GM19328 (cell line): ENCODE data around the gene PFKFB2.

ENCODE experiments used
- ATAC-seq: cut with Tn5 transposase; IDR thresholded peaks from one replicate; pipeline ENCODE4 v1.9.1; 2021; ENCODE audit warnings: mild to moderate bottlenecking, moderate library complexity; ENCODE audit not compliant: unreplicated experiment

PFKFB2 gene

DNA sequence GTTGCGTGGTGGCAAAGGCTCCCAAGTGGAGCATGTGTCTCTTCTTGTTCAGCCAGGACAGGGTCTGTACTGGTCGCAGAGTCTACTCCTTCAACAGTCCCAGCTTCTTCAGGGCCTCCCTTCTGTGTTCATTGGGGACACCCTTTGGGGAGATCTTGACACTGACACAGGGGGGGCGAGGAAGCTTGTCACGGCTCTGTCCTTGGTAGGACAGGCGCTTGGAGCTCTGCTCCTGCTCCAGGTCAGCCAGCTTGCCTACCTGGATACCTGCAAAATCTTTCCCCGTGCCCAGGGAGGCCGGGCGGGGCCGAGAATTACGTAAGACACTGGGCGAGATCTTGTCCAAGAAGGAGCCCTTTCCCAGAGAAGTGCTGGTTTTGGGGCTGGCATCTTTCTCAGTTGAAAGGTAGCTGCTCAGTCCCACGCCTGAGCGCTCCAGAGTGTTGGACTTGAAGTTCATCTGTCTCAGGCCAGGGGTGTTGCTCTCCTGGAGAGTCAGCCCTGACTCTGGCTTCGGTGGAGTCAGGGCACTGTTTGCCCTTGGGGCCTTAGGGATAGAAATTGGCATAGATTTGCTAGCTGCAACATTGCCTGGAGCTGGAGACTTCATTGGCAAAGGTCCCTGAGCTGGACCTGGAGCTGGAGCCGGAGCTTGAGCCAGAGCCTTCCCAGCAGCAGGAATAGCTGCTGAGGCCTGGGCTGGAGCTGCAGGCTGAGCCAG, 31.0 kb upstream of the PFKFB2 start:
- no peak for ATAC-seq

DNA sequence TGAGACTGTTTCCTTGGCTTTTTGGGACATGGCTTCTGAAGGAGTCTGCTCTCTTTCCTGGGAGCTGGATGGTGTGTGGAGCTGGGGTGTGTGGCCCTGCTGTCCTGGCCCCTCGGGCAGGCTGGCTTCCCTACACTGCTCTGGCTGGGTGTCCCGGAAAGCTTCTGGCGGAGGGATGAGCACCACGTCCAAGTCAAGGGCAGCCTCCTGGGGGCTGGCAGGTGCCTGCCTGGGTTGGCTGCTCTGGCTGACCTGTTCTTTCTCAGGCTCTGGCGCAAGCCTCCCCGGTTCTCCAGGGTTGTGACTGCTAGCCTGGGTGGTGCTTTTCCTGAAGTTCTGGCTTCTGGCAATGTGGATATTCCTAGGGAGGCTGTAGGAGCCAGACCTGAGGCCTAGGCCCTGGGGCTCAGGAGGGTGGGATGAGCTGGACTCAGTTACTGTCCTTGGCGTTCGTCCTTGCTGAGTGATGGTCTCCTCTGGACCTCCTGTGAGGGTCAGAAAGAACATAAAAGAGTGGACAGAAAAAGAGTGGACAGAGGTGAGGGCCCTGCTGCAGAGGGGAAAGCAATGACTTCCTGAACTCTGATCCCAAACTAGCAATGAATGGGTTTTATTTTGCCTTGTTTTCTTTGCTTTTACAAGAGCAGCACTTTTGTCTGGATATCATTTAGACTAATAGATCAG, 29.9 kb upstream of the PFKFB2 start:
- no peak for ATAC-seq

DNA sequence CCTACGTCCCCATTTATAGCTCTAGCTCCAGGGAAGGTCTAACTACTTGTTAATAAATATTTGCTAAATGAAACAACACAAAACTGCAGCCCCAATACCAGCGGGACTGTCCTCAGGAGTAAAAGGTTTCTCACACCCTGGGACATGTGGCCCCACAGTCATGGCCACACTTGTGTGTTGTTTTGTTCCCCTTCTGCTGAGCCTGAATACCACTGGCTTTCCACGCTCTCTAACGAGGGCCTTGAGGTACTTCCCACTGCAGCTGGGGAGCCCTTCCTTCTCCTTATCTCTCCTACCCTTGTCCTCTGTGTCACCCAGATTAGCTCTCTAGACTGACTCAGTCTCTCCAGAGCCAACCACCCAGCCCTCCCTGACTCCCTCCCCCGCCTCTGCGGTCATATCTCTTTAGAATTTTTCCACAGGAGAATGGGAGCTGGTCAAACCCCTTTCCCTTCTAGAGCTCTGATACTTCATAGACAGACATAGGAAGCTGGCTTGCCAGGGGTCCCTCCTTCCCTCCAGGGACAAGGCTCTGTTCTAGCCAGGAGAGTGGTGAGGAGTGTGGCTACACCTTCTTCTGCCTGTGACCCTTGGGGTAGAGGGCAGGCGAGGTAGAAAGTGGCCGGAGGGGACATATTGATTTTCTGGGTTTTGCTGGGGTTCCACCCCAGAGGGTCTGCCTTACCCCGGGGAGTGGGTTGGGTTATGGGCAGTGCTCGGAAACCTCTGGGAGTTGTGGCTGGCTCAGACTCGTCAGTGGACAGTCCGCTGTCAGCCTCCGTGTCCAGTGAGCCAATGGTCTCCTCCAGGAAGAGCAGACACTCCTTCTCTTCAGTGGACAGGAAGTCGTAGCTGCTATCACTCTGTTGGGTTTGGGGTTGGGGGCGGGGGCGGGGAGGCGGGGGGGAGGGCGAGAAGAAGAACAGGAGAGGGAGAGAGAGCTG, 28.6 kb upstream of the PFKFB2 start:
- ATAC-seq, result no peak

GRCh38 chr1:207025146-207025880, 27.8 kb upstream of the PFKFB2 start:
- ATAC-seq, result no peak

- no peak for ATAC-seq
These were observed 27.0 kb upstream of the PFKFB2 start for GRCh38 chr1:207026104-207026534.

GRCh38 chr1:207027206-207027777, 25.8 kb upstream of the PFKFB2 start:
- ATAC-seq, result no peak

DNA sequence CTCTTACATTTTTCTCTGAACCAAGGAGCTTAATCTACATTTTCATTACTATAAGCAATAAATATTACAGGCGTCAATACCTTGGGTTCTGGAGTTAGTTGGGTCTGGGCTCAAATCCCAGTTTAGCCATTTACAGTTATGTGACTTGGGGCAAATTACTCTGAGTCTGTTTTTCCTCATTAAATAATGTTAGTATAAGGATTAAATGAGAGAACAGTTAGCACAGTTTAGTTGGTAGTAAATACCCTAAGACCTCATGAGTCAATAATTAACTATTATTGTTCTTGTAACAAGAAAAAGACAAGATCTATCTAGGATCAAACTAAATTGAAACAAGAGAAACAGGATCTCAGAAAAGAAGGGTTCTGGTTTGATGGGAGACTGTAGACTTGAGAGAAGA, 25.2 kb upstream of the PFKFB2 start:
- no peak for ATAC-seq

DNA sequence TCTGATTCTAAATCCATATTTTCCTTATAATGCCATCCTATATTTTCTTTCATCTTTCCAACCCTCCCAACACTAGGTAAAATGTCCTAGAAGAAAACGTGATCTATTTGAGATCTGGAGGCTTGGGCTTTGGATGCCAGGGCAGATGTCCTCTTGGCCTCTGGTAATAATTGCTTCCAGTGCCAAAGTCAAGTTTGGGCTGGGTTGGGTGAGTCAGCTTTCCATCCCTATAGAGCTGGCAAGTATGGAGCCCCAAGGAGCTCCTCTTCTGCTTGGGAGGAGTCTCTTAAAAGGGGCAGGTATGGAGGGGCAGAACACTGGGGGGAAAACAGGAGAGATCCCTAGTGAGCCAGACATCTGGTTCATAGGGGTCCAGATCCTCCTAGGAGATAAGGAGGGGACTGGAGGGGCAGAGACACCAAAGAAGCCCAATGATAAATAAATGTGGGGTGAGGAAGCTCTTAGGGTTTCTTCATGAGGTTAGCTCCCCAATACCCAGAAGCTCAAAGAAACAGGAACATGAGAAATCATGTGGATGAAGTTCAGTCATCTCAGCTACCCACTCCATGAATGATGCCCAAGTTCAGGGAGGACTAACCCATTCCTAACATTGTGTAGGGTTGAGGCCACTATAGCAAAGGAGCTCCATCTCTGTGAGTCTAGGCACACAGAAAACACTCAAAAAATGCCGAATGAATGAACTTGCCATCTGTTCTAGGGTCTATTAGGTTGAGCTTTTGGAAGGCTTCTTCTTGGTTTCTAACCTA, 24.0 kb upstream of the PFKFB2 start:
- ATAC-seq, result no peak

DNA sequence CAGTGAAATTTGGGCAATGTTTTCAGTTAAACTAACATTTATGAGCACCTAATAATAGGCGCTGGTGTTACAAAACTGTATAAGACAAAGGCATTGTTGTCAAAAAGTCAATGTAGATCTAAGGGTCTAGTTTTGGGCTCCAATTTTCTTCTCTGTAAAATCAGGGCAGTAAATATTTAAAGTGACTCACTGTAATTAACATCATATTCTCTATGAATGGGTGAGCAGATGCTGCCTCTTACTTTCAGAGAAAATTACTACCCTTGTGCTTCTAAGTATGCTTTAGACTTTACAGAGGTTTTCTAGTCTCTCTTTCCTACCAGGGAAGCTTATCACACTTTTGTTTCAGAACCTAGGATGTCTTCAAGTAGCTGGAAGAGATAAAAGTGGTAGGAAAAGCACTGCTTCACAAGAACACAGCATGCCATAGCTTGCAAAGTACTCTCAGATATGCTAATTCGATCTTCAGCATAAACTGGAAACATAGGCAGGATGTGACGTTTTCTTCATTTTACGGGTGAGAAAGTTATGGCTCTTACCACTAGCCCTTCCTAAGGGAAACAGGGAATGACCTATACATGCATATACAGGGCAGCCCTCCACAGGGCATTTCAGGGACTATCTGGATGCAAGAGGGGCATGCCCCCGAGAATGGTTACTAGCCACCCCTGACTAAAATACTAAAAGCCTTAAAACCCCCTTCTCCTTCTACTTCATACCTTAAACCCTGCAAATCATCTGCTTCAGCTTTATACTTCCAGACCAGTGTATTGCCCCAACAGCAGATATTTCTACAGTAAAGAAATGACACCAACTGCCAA, 23.2 kb upstream of the PFKFB2 start:
- ATAC-seq, result no peak

DNA sequence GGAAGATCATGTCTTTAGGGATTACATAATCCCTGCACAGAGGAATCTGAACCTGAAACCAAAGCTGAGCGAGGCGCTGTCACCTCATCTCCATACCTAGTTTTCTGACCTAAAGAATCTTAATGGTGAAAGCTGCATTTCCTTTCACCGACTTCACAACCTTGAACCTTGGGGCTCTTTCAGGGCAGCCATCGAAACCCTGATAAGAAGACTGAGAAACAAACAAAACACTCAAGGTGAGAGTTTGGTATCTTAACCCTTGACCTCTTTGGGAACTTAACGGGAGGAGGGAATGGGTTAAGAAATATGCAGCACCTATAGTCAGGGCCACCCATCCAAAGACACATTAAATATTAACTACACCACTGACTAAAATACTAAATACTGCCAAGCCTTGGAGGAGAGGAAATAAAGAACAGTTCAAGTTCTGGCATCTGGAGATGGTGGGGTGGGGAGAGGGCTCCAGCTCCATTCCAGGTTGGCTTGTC, 22.5 kb upstream of the PFKFB2 start:
- ATAC-seq, result no peak

- ATAC-seq, result no peak
These were observed 22.1 kb upstream of the PFKFB2 start for GRCh38 chr1:207031016-207031415.

GRCh38 chr1:207031632-207032264, 21.3 kb upstream of the PFKFB2 start:
- ATAC-seq, result no peak

GRCh38 chr1:207032528-207033017, 20.5 kb upstream of the PFKFB2 start, which contains the start of gene C1orf116:
Gene C1orf116 (minus strand): TSS chr1:207032756. CDS start chr1:207027598, 5,158 bp downstream.
- ATAC-seq, result no peak

- no peak for ATAC-seq
These were observed 19.8 kb upstream of the PFKFB2 start for GRCh38 chr1:207033302-207033701.

- ATAC-seq, result no peak
These were observed 18.9 kb upstream of the PFKFB2 start for GRCh38 chr1:207034208-207034607.

GRCh38 chr1:207034998-207035397, 18.1 kb upstream of the PFKFB2 start:
- ATAC-seq, result no peak

- ATAC-seq, result no peak
These were observed 17.1 kb upstream of the PFKFB2 start for GRCh38 chr1:207035877-207036551.
